Esophagus muscularis mucosa (tissue), 4 donors: Measurements from ENCODE around the gene NAIF1. TPM values are rescaled to one million over a fixed set of nuclear protein-coding genes. Genes with fewer than 3 reads are reported as not detected.

Experiments
- DNase-seq: peaks from one replicate; pipeline ENCODE4 v3.0.0-alpha.2; 2017; ENCODE audit errors: extremely low spot score
- H3K27ac ChIP-seq, 4 donors: fragments of 200-600 bp; sonication (generic); replicated peaks in 1 of 4; 1 replicate in 3 of 4; 2 replicates in 1 of 4; pipeline ENCODE4 v1.5.1; 2016 to 2019; ENCODE audit warnings: mild to moderate bottlenecking in 1 of 4
- H3K27me3 ChIP-seq, 4 donors: fragments of 200-600 bp; sonication (generic); one replicate each; pipeline versions ENCODE4 v1.5.1 to v1.6.0; 2016 to 2019
- H3K36me3 ChIP-seq, 4 donors: fragments of 200-600 bp; sonication (generic); one replicate each; pipeline ENCODE4 v1.5.1; 2016 to 2019
- H3K4me1 ChIP-seq, 4 donors: fragments of 200-600 bp; sonication (generic); one replicate each; pipeline ENCODE4 v1.5.1; 2016 to 2019
- H3K4me3 ChIP-seq, 4 donors: fragments of 200-600 bp; sonication (generic); 1 replicate in 2 of 4; 2 replicates in 2 of 4; pipeline ENCODE4 v1.5.1; 2016 to 2019; ENCODE audit warnings: mild to moderate bottlenecking in 4 of 4, moderate library complexity in 1 of 4
- H3K9me3 ChIP-seq, 4 donors: fragments of 200-600 bp; sonication (generic); 1 replicate in 3 of 4; 2 replicates in 1 of 4; pipeline ENCODE4 v1.5.1; 2016 to 2019
- EP300 ChIP-seq: sonication (generic); formaldehyde crosslinking; IDR thresholded peaks from one replicate; pipeline ENCODE4 v1.6.1; 2017; ENCODE audit warnings: antibody characterized with exemption
- POLR2A ChIP-seq: fragments of 450-650 bp; IDR thresholded peaks from one replicate; pipeline ENCODE4 v1.6.1; 2017; ENCODE audit warnings: antibody characterized with exemption, moderate library complexity, mild to moderate bottlenecking, low read depth
- POLR2AphosphoS5 ChIP-seq, 2 donors: sonication (generic); formaldehyde crosslinking; IDR thresholded peaks; one replicate each; pipeline ENCODE4 v1.6.1; 2017; ENCODE audit warnings: antibody characterized with exemption in 2 of 2
- WGBS: methylation state at CpG from one replicate; pipeline ENCODE4 v1.1.5; 2018; 5-methylcytosine and 5-hydroxymethylcytosine counted together
- intact Hi-C: fragments of 100-400 bp; cut with DNase I; formaldehyde crosslinking; loops from one replicate; pipeline ENCODE4 v1.15.1; 2023
- total RNA-seq, 4 donors: library from RNA; depleted of rRNA; stranded (reverse); fragments of >200 nt; gene quantifications; one replicate each; pipeline versions ENCODE4 v1.1.0 to v1.2.1, GENCODE V29; 2016
- TF ChIP-seq, protein P1 (sequence below), 3 experiments: fragments of 200-600 bp in 2 of 3; fragments of 450-650 bp in 1 of 3; sonication (generic) in 2 of 3; IDR thresholded peaks; one replicate each; pipeline ENCODE4 v1.5.1; 2017 to 2019; ENCODE audit warnings: antibody characterized with exemption in 3 of 3, mild to moderate bottlenecking in 2 of 3, moderate library complexity in 1 of 3

The NAIF1 gene
- total RNA-seq, 4 donors from 2014 or later, result 5.4 to 12.0 (median 9.7) TPM

DNA sequence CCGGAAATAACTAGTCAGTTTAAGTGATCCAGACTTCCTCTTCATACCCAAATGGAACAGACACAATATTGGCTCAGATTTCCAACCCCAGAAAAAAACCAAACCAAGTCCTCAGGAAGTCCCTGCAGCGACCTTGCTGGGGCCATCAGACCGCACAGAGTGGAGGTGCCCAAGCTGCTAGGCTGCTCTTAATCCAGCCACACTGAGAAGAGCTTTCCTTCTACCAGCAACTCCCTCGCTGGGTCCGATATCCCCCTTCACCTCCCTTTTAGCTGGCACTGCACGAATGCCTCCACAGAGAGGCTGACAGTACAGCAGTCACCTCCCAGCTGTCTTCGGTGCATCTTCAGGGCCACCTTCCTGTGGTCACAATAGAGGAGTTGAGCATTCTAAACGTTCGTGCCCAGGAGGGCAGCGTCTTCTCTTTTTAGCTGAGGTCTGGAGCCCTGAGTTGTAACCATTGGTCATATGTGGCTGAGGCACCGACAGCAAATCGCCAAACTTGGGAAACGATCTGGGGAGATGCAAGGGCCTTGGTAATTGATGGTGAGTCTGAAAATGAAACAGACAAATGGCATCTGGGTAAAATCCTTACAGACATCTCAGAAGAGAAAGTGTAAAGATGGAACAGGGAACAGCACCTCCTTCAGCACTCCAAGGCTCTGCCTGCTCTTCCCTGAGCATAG lies 5.7 kb downstream of the NAIF1 start:
- peaks cover 42 to 63% (median 51%) of the 10 kb centered on the region in 4 donors for H3K4me1 ChIP-seq
- H3K27me3 ChIP-seq, result no peaks in the 10 kb centered on the region
- peaks cover 4 to 27% (median 25%) of the 10 kb centered on the region in 4 donors for H3K36me3 ChIP-seq
- no peaks in the 10 kb centered on the region for H3K9me3 ChIP-seq
- TF ChIP-seq EP300, result no peak
- TF ChIP-seq POLR2A, result no peak
- TF ChIP-seq, protein P1, sequence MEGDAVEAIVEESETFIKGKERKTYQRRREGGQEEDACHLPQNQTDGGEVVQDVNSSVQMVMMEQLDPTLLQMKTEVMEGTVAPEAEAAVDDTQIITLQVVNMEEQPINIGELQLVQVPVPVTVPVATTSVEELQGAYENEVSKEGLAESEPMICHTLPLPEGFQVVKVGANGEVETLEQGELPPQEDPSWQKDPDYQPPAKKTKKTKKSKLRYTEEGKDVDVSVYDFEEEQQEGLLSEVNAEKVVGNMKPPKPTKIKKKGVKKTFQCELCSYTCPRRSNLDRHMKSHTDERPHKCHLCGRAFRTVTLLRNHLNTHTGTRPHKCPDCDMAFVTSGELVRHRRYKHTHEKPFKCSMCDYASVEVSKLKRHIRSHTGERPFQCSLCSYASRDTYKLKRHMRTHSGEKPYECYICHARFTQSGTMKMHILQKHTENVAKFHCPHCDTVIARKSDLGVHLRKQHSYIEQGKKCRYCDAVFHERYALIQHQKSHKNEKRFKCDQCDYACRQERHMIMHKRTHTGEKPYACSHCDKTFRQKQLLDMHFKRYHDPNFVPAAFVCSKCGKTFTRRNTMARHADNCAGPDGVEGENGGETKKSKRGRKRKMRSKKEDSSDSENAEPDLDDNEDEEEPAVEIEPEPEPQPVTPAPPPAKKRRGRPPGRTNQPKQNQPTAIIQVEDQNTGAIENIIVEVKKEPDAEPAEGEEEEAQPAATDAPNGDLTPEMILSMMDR (IDR thresholded peaks at IDR 0.05), result no peak
- TF ChIP-seq POLR2AphosphoS5 (IDR thresholded peaks at IDR 0.05), result no peak
- H3K27ac ChIP-seq, result peak overlapping the region in 2 of 4 donors; percentile 31 to 38
- 68% methylated on average over 13 of the region's 13 CpGs for WGBS
- no peak for DNase-seq
- intact Hi-C loops, result no loop called here
- no peak overlapping the region for H3K4me3 ChIP-seq

DNA sequence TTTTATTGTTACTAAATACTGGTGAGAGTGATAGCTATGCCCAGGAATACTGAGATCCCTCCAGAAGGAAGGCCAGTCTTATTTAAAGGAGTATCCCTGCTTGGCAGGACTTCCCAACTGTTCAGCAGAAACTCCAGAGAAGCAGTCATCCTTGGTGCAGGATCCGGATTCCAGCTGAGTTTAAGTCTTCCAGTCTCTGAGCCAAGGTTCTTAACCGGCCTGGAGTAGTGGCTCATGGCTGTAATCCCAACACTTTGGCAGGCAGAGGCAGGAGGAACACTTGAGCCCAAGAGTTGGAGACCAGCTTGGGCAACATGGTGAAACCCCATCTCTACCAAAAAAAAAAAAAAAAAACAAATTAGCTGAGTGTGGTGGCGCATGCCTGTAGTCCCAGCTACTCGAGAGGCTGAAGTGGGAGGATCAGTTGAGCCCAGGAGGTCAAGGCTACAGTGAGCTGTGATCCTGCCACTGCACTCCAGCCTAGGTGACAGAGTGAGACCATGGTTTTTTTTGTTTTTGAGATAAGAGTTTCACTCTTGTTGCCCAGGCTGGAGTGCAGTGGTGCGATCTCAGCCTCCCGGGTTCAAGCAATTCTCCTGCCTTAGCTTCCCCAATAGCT lies 7.6 kb downstream of the NAIF1 start:
- Histone ChIP-seq H3K9me3 (no peaks in the 10 kb centered on the region), H3K4me1 (peaks cover 34 to 62% (median 50%) of the 10 kb centered on the region in 4 donors), H3K27ac (no peak overlapping the region), H3K27me3 (no peaks in the 10 kb centered on the region), H3K4me3 (no peak overlapping the region), H3K36me3 (peaks cover 4 to 27% (median 25%) of the 10 kb centered on the region in 4 donors)
- no peak for DNase-seq
- 100% methylated on average over 4 of the region's 6 CpGs for WGBS
- intact Hi-C loops, result no loop called here
- TF ChIP-seq POLR2AphosphoS5 (IDR thresholded peaks at IDR 0.05) (no peak), POLR2A (no peak), EP300 (no peak)
- TF ChIP-seq, protein P1 (IDR thresholded peaks at IDR 0.05), result no peak

DNA sequence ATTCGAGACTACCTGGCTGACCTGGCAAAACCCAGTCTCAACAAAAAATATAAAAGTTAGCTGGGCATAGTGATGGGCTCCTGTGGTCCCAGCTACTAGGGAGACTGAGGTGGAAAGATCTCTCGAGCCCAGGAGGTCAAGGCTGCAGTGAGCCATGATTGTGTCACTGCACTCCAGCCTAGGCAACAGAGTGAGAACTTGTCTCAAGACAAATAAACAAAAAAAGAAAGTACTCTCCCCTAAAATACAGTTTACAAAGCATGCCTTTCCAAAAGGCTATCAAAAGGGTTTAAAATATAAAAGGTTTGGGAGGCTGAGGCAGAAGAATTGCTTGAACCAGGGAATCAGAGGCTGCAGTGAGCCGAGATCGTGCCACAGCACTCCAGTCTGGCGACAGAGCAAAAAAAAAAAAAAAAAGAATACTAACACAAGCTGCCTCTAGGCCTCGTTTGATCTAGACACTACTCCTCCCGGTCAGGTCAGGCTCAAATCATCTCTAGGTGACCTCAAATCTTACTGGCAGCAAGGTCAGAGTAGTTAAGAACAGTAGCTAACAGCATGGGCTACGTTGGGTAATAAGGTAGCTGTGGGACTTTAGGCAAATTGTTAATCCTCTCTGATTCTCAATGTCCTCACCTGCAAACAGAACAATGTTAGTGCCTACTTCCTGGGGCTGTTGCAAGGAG lies 9.3 kb downstream of the NAIF1 start:
- WGBS, result 82% methylated on average over 8 of the region's 8 CpGs
- no peaks in the 10 kb centered on the region for H3K9me3 ChIP-seq
- intact Hi-C loops, result no loop called here
- TF ChIP-seq POLR2AphosphoS5 (IDR thresholded peaks at IDR 0.05) (no peak), EP300 (no peak), POLR2A (no peak)
- TF ChIP-seq, protein P1 (IDR thresholded peaks at IDR 0.05), result no peak
- no peak for DNase-seq
- peak overlapping the region in 1 of 4 donors; percentile 80 for H3K27ac ChIP-seq
- peaks cover 0 to 18% (median 16%) of the 10 kb centered on the region in 4 donors for H3K36me3 ChIP-seq
- H3K4me1 ChIP-seq, result peaks cover 28 to 59% (median 48%) of the 10 kb centered on the region in 4 donors
- H3K27me3 ChIP-seq, result no peaks in the 10 kb centered on the region
- no peak overlapping the region for H3K4me3 ChIP-seq

DNA sequence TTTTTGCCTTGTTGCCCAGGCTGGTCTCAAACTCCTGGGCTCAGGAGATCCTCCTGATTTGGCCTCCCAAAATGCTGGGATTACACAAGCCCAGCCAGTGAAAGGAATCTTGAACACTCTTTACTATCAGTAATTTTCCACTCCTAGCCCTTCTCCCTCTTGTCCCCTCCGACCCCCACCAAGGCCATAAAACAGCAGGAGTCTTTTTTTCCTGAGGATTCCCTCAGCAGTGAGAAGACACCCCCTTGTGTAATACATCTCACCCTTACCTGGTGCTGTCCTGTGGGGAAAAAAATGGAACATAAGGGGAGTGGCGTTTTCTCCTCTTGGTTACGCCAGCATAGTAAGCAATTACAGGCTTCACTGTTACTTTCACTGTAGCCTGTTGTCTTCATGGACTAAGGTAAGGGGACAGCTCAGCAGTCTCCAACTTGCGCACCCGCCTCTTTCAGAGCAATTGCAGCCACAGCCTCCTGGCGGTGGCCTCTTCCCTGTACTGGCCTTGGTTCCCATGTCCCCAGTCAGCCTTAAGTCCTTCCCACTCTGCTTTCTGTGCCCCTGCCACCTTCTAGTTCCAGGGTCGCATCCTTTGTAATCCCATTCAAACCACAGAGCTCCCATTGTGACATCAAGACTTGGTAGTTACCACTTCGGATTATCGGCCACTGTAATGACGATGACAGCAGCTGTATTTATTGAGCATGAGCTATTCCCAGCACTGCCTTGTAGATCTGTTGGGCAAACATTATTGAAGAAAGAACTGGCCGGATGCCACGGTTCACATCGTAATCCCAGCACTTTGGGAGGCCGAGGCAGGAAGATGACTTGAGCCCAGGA lies 10.0 kb downstream of the NAIF1 start:
- TF ChIP-seq EP300, result no peak
- TF ChIP-seq, protein P1 (IDR thresholded peaks at IDR 0.05), result no peak
- no peak for TF ChIP-seq POLR2A
- TF ChIP-seq POLR2AphosphoS5 (IDR thresholded peaks at IDR 0.05), result no peak
- H3K4me3 ChIP-seq, result no peak overlapping the region
- H3K27me3 ChIP-seq, result no peaks in the 10 kb centered on the region
- 93% methylated on average over 14 of the region's 14 CpGs for WGBS
- intact Hi-C loops, result no loop called here
- H3K36me3 ChIP-seq, result peaks cover 0 to 11% (median 8%) of the 10 kb centered on the region in 4 donors
- H3K9me3 ChIP-seq, result no peaks in the 10 kb centered on the region
- H3K4me1 ChIP-seq, result peaks cover 20 to 52% (median 41%) of the 10 kb centered on the region in 4 donors
- peak overlapping the region; percentile 75 to 83 (median 78) for H3K27ac ChIP-seq
- DNase-seq, result no peak
